HG03558 (cell line): ENCODE results near the gene CACNA1C.
"Not testable (repeated sequence)": the region's sequence is repeated elsewhere in the genome, so short reads cannot be mapped to it uniquely, and the experiment has no call there.

ENCODE experiments used
- ATAC-seq: cut with Tn5 transposase; IDR thresholded peaks from one replicate; pipeline ENCODE4 v1.9.1; 2021; ENCODE audit warnings: moderate number of reproducible peaks; ENCODE audit not compliant: unreplicated experiment; ENCODE audit errors: extremely low read depth

The CACNA1C gene

DNA sequence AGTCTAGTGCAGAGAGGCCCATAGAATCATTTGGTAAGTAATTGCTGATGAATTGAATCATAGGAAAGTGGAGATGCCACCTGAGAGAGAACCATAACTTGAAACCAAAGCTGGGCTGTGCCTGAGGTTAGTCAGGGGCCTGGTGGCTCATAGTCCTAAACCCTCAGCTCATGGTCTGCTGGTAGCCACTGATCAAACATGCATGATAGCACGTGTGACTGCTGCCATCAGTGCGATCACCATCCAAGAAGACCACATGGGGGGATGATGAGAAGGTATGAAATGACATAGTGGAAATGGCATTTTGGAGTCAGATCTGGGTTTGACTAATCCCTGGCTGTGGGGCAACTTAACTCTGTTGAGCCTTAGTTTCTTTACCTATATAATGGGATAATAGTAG is 190.5 kb downstream of the CACNA1C start:
- no peak for ATAC-seq

DNA sequence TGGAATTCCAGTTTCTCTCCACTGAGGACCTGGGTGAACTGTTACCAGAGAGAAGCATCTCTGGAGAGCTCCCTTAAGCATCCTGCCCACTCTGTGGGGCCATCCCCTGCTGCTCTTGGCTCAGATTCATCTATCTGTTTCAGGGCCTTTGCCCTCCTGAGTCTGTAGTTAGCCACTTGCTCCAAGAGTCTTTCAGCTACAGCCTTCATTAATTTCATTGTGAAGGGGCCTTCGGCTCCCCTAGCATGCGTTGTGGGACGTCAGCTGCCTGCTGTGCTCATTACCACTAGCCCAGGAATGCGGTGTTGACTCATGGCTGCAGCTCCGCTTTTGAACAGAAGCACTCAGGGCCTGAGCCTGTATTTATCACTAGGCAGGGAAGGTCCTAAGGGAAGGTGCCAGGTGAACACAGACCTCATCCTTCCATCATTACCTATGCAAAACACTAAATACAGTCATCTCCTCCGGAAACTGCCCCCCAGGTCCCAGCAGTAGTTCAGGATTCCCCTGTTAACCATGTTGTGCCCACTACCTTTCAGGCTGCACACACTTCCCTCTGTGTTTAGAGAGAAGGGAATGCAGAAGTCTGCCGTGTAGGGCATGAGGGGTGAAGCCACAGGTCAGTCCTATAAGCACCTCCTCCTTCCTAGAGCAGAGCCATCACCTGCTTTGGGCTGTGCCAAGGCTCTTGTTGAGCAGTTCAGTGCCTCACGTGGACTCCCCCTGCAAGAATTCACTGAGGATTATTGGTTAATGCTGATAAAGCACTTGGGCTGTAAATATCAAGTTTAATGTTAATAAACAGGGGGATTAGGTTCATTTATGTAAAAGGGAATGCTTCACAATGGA is 191.4 kb downstream of the CACNA1C start:
- ATAC-seq, result no peak

DNA sequence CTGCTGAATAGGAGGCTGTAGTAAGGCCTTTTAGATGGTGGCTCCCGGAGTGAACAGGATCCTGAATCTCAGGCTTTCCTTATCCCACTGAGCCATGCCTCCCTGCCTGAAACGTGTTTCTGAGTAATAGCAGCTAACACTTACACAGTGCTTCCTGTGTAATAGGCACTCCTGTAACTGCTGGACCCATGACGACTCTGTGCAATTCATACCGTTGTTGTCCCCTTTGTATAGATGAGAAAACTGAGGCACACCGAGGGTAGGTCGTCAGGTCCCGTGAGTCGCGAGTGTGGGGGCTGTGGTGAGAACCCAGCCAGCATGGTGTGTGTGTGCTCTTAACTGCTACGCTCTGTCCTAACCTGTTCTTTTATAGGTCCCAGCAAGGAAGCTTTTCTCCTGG is 193.6 kb downstream of the CACNA1C start:
- ATAC-seq, result no peak

DNA sequence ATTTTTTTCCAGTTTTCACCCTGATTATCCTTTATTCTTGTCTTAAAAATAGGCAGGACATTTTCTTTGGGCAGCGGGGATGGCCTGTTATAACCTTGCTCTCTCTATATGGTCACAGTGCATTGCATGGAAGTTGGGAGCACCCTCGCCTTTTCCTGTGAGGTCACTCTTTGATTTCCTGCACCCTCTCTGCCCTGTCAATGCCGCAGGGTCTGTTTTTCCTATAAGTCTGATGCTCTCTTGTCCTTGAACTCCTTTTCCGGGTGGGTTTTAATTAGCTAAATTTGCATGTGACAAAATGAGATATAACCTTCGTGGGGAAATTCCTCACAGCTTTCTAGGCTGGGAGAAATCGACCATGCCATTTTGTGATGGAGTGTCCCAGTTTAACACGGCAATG is 194.3 kb downstream of the CACNA1C start:
- ATAC-seq, result no peak

DNA sequence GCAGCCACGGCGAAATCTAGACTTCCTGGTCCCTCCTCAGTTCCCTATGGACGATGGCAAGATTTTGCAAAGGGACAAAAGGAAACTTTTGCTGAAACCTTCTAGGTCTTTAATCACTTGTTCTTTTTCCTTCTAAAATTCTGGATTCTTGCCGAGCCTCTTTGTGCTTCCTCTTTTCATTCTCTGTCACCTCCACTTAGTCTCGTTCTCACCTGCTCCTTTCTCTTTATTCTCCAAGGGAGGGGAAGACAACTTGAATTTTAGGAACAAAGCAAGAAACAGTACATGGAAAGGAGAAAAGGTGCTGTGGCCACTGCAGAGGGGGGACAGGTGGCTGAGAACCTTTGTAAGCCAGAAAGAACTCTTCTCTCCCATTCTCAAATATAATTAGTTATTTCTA is 194.8 kb downstream of the CACNA1C start:
- no peak for ATAC-seq

DNA sequence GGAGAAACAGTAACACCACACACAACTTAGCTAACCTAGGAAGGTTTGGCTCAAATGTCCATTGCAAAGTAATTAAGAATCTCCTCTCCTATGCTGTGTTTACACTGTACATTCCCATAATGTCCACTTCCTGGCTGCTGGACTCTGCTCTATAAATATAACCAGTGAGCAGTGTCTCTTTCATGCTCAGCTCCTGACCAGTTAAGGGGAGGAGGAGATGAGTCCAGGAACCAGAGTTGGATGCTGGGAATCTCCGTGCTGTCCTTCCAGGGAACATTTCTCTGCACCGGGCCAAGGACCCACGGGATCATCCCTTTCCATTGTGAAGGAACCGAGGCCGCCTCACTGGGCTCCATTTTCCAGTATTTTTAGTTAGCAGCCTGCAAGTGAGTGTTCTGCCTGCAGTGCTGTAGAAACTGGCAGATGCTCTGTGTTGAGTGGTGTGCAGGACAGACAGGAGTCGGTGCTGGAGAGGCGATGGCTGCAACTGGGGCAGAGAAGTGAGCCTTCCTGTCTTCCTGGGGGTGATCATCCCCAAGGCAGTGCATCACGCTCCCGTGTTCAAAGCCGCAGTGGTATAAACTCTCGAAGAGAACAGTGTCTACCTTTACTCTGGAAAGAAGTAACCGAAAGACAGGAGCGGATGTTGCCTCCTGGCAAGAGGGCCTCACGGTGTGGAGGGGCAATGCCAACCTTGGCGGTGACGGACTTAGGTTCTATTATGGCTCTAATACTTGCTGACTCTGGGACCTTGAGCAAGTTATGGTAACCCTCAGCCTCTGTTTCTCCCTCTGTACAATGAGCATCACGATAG is 195.5 kb downstream of the CACNA1C start:
- ATAC-seq, result no peak

DNA sequence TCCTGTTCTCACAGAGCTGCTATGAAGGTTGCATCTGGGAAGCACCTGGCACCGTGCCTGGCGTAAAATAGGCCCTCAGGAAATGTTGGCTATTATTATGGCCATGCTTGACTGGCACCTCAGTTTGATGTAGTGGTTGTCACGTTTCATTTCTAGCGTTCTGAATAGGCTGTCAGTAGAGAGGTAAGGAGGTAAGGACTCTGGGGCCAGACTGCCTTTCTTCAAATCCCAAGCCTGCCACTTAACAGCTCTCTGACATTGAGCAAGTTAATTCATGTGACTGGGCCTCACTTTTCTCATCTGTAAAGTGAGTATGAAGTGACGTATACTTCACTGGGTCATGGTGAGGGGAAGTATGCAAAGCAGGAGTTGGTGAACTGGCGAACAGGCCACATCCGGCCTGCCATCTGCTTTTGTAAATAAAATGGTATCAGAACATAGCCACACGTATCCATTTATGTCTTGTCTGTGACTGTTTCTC is 196.2 kb downstream of the CACNA1C start:
- no peak for ATAC-seq

DNA sequence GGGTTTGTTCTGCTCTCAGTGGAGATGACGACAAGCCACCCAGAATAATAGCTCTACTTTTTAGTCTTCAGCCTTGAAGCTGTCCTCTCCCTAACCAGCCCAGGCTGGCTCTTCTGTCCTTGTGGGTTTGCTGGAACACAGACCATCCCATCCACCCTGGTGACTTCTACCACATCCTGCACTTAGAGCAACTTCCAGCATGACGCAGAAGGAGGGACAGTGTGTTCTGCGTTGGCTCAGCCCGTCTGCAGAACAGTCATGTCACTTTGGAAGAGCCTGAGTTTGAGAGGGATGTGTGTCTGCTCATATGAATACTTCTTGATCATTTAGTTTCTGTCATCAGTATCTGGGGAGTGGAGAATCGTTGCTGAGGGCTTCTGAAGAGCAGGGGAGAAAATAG is 198.0 kb downstream of the CACNA1C start:
- ATAC-seq, result no peak

DNA sequence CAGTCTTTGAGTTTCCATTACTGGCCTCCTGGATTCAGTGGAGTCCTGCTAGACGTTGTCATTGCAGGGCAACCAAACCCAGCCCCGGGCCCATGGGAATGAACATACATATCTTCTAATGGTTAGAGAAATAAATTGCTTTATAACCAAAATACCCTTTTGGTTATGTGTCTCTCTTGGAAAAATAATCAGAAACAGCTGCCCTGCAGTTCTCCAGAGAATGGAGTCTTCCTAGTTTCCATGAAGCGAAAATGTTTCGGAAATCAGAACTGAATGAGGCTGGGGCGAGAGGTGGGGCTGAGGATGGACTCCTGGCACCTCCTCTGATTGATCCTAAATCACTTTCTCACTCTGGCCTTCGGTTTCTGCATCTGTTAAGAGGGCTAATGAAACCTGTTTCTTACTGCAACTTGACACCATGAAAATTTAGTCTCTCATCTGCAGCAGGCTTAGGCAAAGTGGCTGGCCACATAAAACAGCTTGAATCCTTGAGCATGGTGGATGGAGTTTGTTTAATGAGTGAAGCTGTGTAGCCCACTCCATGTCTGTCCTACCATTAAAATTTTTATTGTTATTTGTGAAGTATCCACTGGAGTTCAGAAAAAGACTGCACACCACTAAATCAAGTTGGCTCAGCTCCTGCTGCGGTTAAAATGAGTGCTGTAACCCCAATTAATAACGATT is 198.9 kb downstream of the CACNA1C start:
- ATAC-seq, result no peak

DNA sequence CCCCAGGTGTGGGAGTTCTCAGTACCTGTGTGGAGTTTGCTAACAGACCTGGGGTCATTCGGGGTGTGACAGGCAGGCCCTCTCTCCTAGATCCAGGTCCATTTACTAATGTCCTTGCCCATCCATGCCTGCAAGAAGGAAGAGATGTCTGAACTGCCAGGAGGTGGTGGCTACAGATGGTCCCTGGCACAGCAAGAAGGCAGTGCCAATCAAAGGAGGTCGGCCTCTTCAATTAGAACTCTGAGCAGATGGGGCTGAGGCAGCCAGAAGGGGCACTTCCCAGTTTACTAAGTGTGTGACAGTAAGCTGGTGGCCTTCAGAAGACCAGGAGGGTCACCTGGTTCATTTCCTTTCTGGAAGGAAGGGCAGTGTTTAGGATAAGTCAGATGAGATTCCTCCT is 202.5 kb downstream of the CACNA1C start:
- no peak for ATAC-seq

DNA sequence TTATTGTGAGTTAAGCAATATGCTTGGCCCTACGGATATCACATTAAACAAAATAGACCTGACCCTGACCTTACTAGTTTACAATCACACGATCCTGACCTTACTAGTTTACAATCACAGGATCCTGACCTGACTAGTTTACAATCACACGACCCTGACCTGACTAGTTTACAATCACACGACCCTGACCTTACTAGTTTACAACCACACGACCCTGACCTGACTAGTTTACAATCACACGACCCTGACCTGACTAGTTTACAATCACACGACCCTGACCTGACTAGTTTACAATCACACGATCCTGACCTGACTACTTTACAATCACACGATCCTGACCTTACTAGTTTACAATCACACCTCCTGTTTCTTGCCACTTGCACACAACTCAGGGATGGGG is 202.9 kb downstream of the CACNA1C start:
- ATAC-seq, result not testable (repeated sequence)

DNA sequence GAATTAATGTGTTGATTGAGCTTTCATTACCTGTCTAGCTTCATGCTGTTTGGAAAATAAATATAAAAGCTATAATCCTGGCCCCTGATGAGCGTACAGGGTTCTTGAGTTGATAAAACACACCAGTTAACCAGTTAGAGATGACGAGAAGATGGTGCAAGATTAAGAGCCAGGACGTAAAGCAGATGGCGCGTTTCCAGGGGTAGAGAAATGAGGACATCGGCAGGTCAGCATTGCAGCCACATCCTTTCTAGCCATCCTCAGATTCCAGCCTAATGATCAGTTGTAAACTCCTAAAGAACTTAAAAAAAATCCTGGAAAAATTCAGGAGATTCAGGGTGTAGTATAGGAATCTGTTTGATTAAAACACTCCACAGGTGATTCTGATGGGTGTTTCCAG is 203.7 kb downstream of the CACNA1C start:
- ATAC-seq, result no peak

DNA sequence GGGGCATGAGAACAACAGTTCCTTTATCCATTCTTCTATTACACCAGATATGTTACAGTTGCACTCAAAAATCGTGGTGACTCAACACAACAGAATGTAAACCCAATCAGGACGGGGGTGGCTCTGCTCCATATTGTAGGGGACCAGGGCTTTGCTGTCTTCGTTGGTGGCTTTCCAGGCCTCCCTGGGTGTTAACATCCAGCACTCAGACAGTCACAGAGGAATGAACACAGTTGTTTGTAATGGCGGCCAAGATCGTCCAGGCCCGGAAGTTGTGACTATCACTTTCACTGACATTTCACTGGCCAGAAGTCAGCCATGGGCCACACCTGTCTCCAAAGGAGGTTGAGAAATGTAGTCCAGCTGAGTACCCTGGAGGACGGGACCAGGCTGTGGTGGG is 204.1 kb downstream of the CACNA1C start:
- no peak for ATAC-seq

DNA sequence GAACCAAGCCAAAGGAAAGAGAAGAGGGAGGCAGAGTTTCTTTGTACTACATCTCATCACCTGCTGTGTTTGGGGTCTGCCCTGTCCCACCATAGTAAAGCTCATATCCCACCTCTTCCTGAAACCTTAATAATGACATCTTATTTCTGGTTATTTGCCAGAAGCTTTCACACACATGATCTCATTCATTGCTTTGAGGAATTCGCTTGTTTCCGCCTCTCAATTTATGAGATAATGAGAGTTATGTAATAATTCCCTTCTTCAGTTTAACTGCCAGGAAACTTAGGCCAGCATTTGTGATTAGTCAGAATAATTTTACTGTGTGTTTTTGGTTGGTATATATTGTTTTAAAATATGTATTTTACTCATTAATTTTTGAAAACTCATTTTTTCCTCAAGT is 205.2 kb downstream of the CACNA1C start:
- ATAC-seq, result no peak

DNA sequence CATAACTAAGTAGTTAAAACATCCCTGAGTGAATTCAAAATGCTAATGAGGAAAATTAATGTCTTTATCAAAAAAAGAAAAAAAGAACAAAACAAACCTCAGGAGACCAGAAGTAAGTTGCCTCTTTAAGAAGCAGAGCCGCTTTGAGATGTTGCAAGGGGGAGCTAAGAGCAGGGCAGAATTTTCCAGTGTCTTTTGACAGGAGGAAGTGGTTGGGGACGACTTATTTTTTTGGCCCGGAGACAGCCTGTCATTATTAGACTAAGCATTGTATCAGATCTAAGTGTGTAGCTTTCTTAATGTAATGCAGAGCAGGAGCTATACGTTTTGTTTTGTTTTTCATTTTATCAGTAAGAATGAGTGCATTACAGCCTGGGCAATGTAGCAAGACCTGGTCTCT is 206.6 kb downstream of the CACNA1C start:
- no peak for ATAC-seq

DNA sequence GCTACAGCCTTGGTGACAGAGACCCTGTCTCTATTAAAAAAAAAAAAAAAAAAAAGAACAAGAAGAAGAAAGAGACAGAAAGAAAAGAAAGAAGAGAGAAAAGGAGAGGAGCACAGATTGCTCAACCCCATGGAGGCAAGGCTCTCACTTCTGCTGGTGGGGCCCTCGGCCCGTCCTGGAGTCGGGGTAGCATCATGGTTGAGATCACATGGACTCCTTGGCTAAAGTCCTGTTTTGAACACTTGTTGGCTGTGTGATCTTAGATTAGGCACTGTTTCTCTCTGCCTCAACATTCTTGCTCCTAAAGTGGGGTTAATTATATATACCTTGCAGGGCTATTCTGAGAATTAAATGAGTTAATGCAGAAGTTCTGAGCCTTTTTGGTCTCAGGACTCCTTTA is 207.7 kb downstream of the CACNA1C start:
- no peak for ATAC-seq

DNA sequence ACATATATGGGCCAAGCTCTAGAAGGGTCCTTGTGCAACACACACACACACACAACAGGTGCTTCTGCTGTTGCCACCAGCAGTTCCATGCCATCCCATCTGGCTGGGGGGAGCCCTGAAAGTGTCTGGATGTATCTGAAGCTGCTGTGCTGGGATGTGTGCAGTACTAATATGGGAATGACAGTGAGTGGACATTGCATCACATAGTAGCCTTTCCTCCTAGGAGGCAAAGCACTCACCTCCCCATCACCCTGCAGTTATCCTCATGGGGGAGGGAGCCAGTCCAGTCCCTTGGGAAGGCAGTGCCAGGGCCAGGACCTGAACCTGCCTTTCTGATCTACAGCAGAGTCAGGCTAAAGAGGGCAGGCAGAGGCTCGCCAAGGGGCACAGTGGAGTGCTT is 208.9 kb downstream of the CACNA1C start:
- no peak for ATAC-seq

DNA sequence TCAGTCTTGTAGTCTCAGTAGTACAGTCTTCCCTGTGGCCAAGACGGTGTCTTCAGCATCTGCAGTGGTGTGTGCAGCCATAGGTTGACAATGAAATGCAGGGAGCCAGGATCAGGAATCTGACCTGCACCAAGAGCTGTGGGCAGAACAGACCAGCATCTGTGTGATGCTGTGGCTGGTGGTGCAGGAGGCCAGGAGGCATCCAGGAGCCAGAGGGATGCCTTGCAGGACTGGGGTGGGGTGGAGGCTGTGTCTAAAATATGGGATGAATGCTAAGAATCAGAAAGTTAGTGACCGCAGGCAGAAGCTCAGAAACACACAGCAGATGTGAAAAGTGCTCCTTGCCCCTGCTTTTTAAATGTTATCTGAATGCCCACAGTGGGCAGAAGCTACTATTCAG is 209.7 kb downstream of the CACNA1C start:
- no peak for ATAC-seq

DNA sequence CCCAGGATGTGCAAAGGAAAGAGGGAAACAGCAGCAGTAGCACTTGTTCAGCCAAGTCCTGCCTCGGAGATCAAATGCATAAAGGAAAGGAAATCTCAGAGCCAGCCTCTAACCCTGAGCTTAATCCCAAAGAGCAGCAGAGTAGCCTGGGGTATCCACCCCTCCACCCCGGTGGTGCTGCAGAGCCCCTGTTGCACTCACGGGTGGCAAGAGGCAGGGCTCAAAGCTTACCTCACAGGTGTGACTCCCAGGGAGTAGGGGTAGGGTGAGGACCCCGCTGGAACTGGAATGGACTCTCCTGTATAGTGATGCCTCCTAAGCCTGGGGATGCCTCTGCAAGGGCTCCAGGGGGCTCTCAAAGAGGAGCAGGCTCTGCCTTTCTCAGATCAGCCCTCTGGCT is 211.1 kb downstream of the CACNA1C start:
- no peak for ATAC-seq

DNA sequence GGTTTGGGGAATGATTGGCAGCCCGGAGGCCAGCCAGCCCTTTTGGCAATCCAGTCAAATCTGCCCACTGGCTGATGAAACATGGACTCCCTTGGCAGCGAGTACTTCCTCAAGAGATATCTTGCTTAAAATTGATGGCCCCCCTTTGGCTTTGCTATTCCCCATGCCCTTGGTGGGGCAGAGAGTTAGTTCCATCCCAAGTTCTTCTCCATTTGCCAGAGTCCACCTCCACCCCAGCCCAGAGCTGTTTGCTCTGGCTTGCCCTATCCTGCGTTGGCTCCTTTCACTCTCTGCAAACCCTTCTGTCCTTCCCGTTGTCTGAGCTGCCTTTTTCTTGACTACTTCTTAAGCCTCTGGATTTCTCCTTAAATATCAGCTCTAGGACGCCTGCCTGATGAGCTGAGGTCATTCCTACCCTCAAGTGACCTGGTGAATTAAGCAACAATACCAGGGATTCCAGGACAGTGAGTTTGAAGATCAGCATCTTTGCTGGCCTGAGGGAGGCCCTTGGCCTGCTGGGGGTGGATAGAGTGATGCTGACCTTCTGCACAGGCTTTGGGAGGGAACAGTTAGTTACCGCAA is 212.0 kb downstream of the CACNA1C start:
- no peak for ATAC-seq
